Mesendoderm (in vitro differentiated cells): ENCODE measurements around the gene TGFBR3.

Experiments used
- DNase-seq: peaks from one replicate; pipeline ENCODE4 v3.0.0; 2013
- H2AK5ac ChIP-seq: 2 replicates; pipeline ENCODE4 v1.6.1; 2013; ENCODE audit warnings: low read length, inconsistent platforms
- H2BK120ac ChIP-seq: 2 replicates; pipeline ENCODE4 v1.6.1; 2013; ENCODE audit warnings: low read depth, mild to moderate bottlenecking, low read length, moderate library complexity, mixed read lengths
- H2BK15ac ChIP-seq: replicated peaks from 2 replicates; pipeline ENCODE4 v1.6.1; 2013; ENCODE audit warnings: low read depth, mild to moderate bottlenecking, moderate library complexity
- H2BK5ac ChIP-seq: 2 replicates; pipeline ENCODE4 v1.6.1; 2013; ENCODE audit warnings: low read length, inconsistent platforms
- H3K18ac ChIP-seq: 2 replicates; pipeline ENCODE4 v1.6.1; 2013; ENCODE audit warnings: mild to moderate bottlenecking, low read length, mixed read lengths
- H3K23ac ChIP-seq: one replicate; pipeline ENCODE4 v1.6.1; 2013; ENCODE audit warnings: low read length
- H3K27ac ChIP-seq: 2 replicates; pipeline ENCODE4 v1.5.1; 2013; ENCODE audit warnings: low read depth, mild to moderate bottlenecking, inconsistent platforms, low read length, moderate library complexity
- H3K27me3 ChIP-seq: 2 replicates; pipeline ENCODE4 v1.6.1; 2013; ENCODE audit warnings: low read length, control low read depth, mild to moderate bottlenecking, inconsistent platforms; ENCODE audit not compliant: insufficient read depth, poor library complexity
- H3K36me3 ChIP-seq: 2 replicates; pipeline ENCODE4 v1.6.1; 2013; ENCODE audit warnings: low read length, inconsistent platforms; ENCODE audit not compliant: control insufficient read depth, insufficient read depth
- H3K4ac ChIP-seq: one replicate; pipeline ENCODE4 v1.6.1; 2013; ENCODE audit warnings: low read depth, mild to moderate bottlenecking, low read length, moderate library complexity
- H3K4me1 ChIP-seq: 2 replicates; pipeline ENCODE4 v1.6.1; 2013; ENCODE audit warnings: low read depth, low read length, inconsistent platforms; ENCODE audit not compliant: control insufficient read depth
- H3K4me2 ChIP-seq: 2 replicates; pipeline ENCODE4 v1.6.1; 2013; ENCODE audit warnings: low read length
- H3K4me3 ChIP-seq: 2 replicates; pipeline ENCODE4 v1.5.1; 2013; ENCODE audit warnings: mild to moderate bottlenecking, low read length
- H3K56ac ChIP-seq: one replicate; pipeline ENCODE4 v1.6.1; 2013; ENCODE audit warnings: low read length
- H3K79me1 ChIP-seq: 2 replicates; pipeline ENCODE4 v1.6.1; 2013; ENCODE audit warnings: low read length, inconsistent platforms
- H3K79me2 ChIP-seq: 2 replicates; pipeline ENCODE4 v1.6.1; 2013; ENCODE audit warnings: mild to moderate bottlenecking, low read length; ENCODE audit not compliant: control insufficient read depth, insufficient read depth
- H3K9ac ChIP-seq: 2 replicates; pipeline ENCODE4 v1.6.1; 2013; ENCODE audit warnings: low read length, inconsistent platforms
- H4K5ac ChIP-seq: one replicate; pipeline ENCODE4 v1.6.1; 2013; ENCODE audit warnings: low read length
- H4K8ac ChIP-seq: one replicate; pipeline ENCODE4 v1.6.1; 2013; ENCODE audit warnings: low read depth, mild to moderate bottlenecking, control low read depth, low read length, moderate library complexity
- WGBS: extraction: QIAGEN DNeasy Blood & Tissue Kit; methylation state at CpG from one replicate; pipeline ENCODE4 v1.1.7; 2013; ENCODE audit warnings: low lambda C conversion rate, missing lambda C conversion rate; ENCODE audit not compliant: insufficient coverage; ENCODE audit errors: extremely low coverage; 5-methylcytosine and 5-hydroxymethylcytosine counted together

The TGFBR3 gene

GRCh38 chr1:91817211-91817905 lies 68.6 kb downstream of the TGFBR3 start:
- Histone ChIP-seq H4K5ac (no peak overlapping the region), H3K23ac (no peak overlapping the region), H2AK5ac (no peak overlapping the region), H3K18ac (no peak overlapping the region), H3K79me2 (no peaks in the 10 kb centered on the region), H3K79me1 (no peaks in the 10 kb centered on the region), H4K8ac (no peak overlapping the region), H3K27ac (no peak overlapping the region), H3K27me3 (no peaks in the 10 kb centered on the region), H3K56ac (no peak overlapping the region), H3K9ac (no peak overlapping the region), H3K4me1 (no peaks in the 10 kb centered on the region), H2BK120ac (no peak overlapping the region), H3K4me3 (no peak overlapping the region), H3K4ac (no peak overlapping the region), H3K36me3 (no peaks in the 10 kb centered on the region), H2BK5ac (no peak overlapping the region), H3K4me2 (no peak overlapping the region), H2BK15ac (no peak overlapping the region)
- no CpG with 5 or more reads among the region's 5 CpGs for WGBS
- DNase-seq: no peak

- Histone ChIP-seq H3K36me3 (no peaks in the 10 kb centered on the region), H2BK5ac (no peak overlapping the region), H4K5ac (no peak overlapping the region), H3K23ac (no peak overlapping the region), H3K27me3 (no peaks in the 10 kb centered on the region), H3K18ac (no peak overlapping the region), H2BK120ac (no peak overlapping the region), H3K9ac (no peak overlapping the region), H3K4ac (no peak overlapping the region), H3K79me1 (no peaks in the 10 kb centered on the region), H3K27ac (no peak overlapping the region), H3K79me2 (no peaks in the 10 kb centered on the region), H2BK15ac (no peak overlapping the region), H3K56ac (no peak overlapping the region), H3K4me2 (no peak overlapping the region), H3K4me3 (no peak overlapping the region), H4K8ac (no peak overlapping the region), H3K4me1 (no peaks in the 10 kb centered on the region), H2AK5ac (no peak overlapping the region)
- no CpG with 5 or more reads among the region's 1 CpG for WGBS
- DNase-seq: no peak
Observed at GRCh38 chr1:91816031-91816430, 69.9 kb downstream of the TGFBR3 start.

GRCh38 chr1:91814448-91814847 lies 71.5 kb downstream of the TGFBR3 start:
- no peaks in the 10 kb centered on the region for H3K79me2 ChIP-seq
- no peak overlapping the region for H3K9ac ChIP-seq
- no peak for DNase-seq
- WGBS: 100% methylated on average over 1 of the region's 4 CpGs
- no peak overlapping the region for H3K4me2 ChIP-seq
- no peak overlapping the region for H2BK15ac ChIP-seq
- no peak overlapping the region for H4K5ac ChIP-seq
- no peaks in the 10 kb centered on the region for H3K27me3 ChIP-seq
- no peak overlapping the region for H4K8ac ChIP-seq
- no peak overlapping the region for H3K56ac ChIP-seq
- H3K27ac ChIP-seq: no peak overlapping the region
- no peaks in the 10 kb centered on the region for H3K4me1 ChIP-seq
- H3K4ac ChIP-seq: no peak overlapping the region
- no peak overlapping the region for H3K4me3 ChIP-seq
- H3K79me1 ChIP-seq: no peaks in the 10 kb centered on the region
- no peak overlapping the region for H2BK120ac ChIP-seq
- no peak overlapping the region for H3K23ac ChIP-seq
- no peak overlapping the region for H3K18ac ChIP-seq
- no peak overlapping the region for H2BK5ac ChIP-seq
- no peaks in the 10 kb centered on the region for H3K36me3 ChIP-seq
- H2AK5ac ChIP-seq: no peak overlapping the region

- Histone ChIP-seq H3K27ac (no peak overlapping the region), H3K79me2 (no peaks in the 10 kb centered on the region), H3K27me3 (no peaks in the 10 kb centered on the region), H3K36me3 (no peaks in the 10 kb centered on the region), H2BK120ac (no peak overlapping the region), H2BK15ac (no peak overlapping the region), H3K4me2 (no peak overlapping the region), H3K4ac (no peak overlapping the region), H3K18ac (no peak overlapping the region), H3K4me3 (no peak overlapping the region), H2AK5ac (no peak overlapping the region), H3K4me1 (no peaks in the 10 kb centered on the region), H2BK5ac (no peak overlapping the region), H3K79me1 (no peaks in the 10 kb centered on the region), H4K8ac (no peak overlapping the region), H3K9ac (no peak overlapping the region), H3K23ac (no peak overlapping the region), H3K56ac (no peak overlapping the region), H4K5ac (no peak overlapping the region)
- no CpG with 5 or more reads among the region's 7 CpGs for WGBS
- no peak for DNase-seq
Observed at GRCh38 chr1:91813813-91814212, 72.1 kb downstream of the TGFBR3 start.

GRCh38 chr1:91811363-91812025 lies 74.5 kb downstream of the TGFBR3 start:
- no peak overlapping the region for H2BK120ac ChIP-seq
- no peak overlapping the region for H3K23ac ChIP-seq
- H3K18ac ChIP-seq: no peak overlapping the region
- no peaks in the 10 kb centered on the region for H3K4me1 ChIP-seq
- H2BK5ac ChIP-seq: no peak overlapping the region
- no peak overlapping the region for H4K8ac ChIP-seq
- H3K4ac ChIP-seq: no peak overlapping the region
- WGBS: no CpG with 5 or more reads among the region's 3 CpGs
- no peak for DNase-seq
- H3K27me3 ChIP-seq: no peaks in the 10 kb centered on the region
- H2BK15ac ChIP-seq: no peak overlapping the region
- no peak overlapping the region for H3K4me3 ChIP-seq
- H3K79me2 ChIP-seq: no peaks in the 10 kb centered on the region
- H3K79me1 ChIP-seq: no peaks in the 10 kb centered on the region
- H3K4me2 ChIP-seq: no peak overlapping the region
- no peak overlapping the region for H3K9ac ChIP-seq
- H2AK5ac ChIP-seq: no peak overlapping the region
- no peaks in the 10 kb centered on the region for H3K36me3 ChIP-seq
- H4K5ac ChIP-seq: no peak overlapping the region
- H3K27ac ChIP-seq: no peak overlapping the region
- no peak overlapping the region for H3K56ac ChIP-seq
